Keratinocyte (primary cell): Measurements from ENCODE around the gene MSRB1.

Experiments used
- EZH2 ChIP-seq: IDR thresholded peaks from one replicate; pipeline ENCODE4 v1.6.1; 2012; ENCODE audit warnings: inconsistent platforms, mild to moderate bottlenecking, low read length, moderate library complexity
- TF ChIP-seq, protein P1 (sequence below), 3 experiments: IDR thresholded peaks in 1 of 3; conservative IDR thresholded peaks in 1 of 3; optimal IDR thresholded peaks in 1 of 3; 2 replicates in 2 of 3; 3 replicates in 1 of 3; pipeline versions ENCODE3 to v1.5.1; 2011; ENCODE audit warnings: low read length in 3 of 3, mild to moderate bottlenecking in 3 of 3, moderate library complexity in 2 of 3, control low read depth in 1 of 3, inconsistent platforms in 1 of 3; ENCODE audit not compliant: insufficient read depth in 2 of 3; ENCODE audit errors: extremely low read depth in 1 of 3

DNA sequence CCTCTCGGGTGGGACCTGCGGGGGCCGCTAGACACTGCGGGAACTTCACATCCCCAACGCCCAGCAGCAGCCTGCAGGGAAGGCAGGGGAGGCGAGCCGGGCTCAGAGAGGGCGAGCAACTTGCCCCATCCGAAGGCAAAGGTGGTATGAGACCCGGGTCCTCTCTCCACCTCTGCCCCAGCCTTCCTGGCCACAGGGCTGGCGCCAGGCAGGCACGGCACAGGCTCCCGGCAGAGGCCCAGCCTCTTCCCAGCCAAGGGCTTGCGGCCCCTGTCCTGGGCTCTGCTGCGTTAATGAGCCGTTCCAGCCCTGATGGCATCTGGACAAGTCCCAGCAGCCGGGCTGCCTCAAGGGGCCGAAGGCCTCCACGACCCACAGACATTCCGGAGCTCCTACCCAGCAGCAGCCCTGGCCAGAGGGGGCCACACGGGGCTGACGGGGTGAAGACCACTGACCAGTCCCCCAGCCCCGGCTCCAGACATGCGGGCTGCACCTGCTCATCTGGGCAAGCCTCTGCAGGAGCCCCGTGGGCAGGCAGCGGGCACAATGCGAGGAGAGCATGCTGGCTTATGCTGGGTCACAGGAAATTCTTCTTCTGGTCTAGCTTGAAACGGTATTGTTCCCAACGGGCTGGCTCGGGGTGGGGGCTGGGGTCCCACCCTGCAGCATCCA, 23.5 kb downstream of the MSRB1 start:
- TF ChIP-seq, protein P1, sequence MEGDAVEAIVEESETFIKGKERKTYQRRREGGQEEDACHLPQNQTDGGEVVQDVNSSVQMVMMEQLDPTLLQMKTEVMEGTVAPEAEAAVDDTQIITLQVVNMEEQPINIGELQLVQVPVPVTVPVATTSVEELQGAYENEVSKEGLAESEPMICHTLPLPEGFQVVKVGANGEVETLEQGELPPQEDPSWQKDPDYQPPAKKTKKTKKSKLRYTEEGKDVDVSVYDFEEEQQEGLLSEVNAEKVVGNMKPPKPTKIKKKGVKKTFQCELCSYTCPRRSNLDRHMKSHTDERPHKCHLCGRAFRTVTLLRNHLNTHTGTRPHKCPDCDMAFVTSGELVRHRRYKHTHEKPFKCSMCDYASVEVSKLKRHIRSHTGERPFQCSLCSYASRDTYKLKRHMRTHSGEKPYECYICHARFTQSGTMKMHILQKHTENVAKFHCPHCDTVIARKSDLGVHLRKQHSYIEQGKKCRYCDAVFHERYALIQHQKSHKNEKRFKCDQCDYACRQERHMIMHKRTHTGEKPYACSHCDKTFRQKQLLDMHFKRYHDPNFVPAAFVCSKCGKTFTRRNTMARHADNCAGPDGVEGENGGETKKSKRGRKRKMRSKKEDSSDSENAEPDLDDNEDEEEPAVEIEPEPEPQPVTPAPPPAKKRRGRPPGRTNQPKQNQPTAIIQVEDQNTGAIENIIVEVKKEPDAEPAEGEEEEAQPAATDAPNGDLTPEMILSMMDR (optimal IDR thresholded peaks at IDR 0.05 in 1 of 3, IDR thresholded peaks at IDR 0.05 in 1 of 3, conservative IDR thresholded peaks at IDR 0.05 in 1 of 3; ENCODE audit: extremely low read depth in 1 of 3, insufficient read depth in 2 of 3, low read length in 3 of 3) = no peak
- no peak for TF ChIP-seq EZH2
